ENCODE results near the gene KRTAP10-9. TPM values are rescaled to one million over a fixed set of nuclear protein-coding genes. Genes with fewer than 3 reads are reported as not detected.
"Not testable (repeated sequence)": the region's sequence is repeated elsewhere in the genome, so short reads cannot be mapped to it uniquely, and the experiment has no call there.

The KRTAP10-9 gene
- total RNA-seq, 1 donor from 2014 or later, result not detected

GRCh38 chr21:44595524-44595923 is 31.4 kb upstream of the KRTAP10-9 start:
- no peak for DNase-seq (ENCODE audit: low spot score)

- no peak for DNase-seq (ENCODE audit: low spot score)
Measured at GRCh38 chr21:44596068-44596725, 30.7 kb upstream of the KRTAP10-9 start.

- no peak for DNase-seq (ENCODE audit: low spot score)
Measured at GRCh38 chr21:44598061-44598460, 28.8 kb upstream of the KRTAP10-9 start.

GRCh38 chr21:44599264-44600029 is 27.4 kb upstream of the KRTAP10-9 start:
- DNase-seq (ENCODE audit: low spot score), result no peak

- DNase-seq (ENCODE audit: low spot score), result not testable (repeated sequence)
Measured at GRCh38 chr21:44600118-44600978, 26.5 kb upstream of the KRTAP10-9 start, which contains the start of gene KRTAP10-7. Gene KRTAP10-7, plus strand, starts transcription at chr21:44600597. Its CDS starts 25 bp downstream, at chr21:44600622.

GRCh38 chr21:44601091-44601490 is 25.8 kb upstream of the KRTAP10-9 start:
- DNase-seq (ENCODE audit: low spot score), result not testable (repeated sequence)

- DNase-seq (ENCODE audit: low spot score), result no peak
Measured at GRCh38 chr21:44601596-44602462, 25.1 kb upstream of the KRTAP10-9 start.

- DNase-seq (ENCODE audit: low spot score), result no peak
Measured at GRCh38 chr21:44602463-44602850, 24.4 kb upstream of the KRTAP10-9 start.

- DNase-seq (ENCODE audit: low spot score), result no peak
Measured at GRCh38 chr21:44603109-44603875, 23.6 kb upstream of the KRTAP10-9 start.

GRCh38 chr21:44603911-44604310 is 23.0 kb upstream of the KRTAP10-9 start:
- DNase-seq (ENCODE audit: low spot score), result no peak

GRCh38 chr21:44606495-44606894 is 20.4 kb upstream of the KRTAP10-9 start:
- no peak for DNase-seq (ENCODE audit: low spot score)

GRCh38 chr21:44609193-44609592 is 17.7 kb upstream of the KRTAP10-9 start:
- DNase-seq (ENCODE audit: low spot score), result no peak

GRCh38 chr21:44610157-44610843 is 16.6 kb upstream of the KRTAP10-9 start:
- not testable (repeated sequence) for DNase-seq (ENCODE audit: low spot score)

GRCh38 chr21:44611551-44611950 is 15.3 kb upstream of the KRTAP10-9 start:
- no peak for DNase-seq (ENCODE audit: low spot score)

GRCh38 chr21:44612029-44612486 is 14.8 kb upstream of the KRTAP10-9 start, which contains the start of gene KRTAP10-8:
Gene KRTAP10-8, plus strand, starts transcription at chr21:44612079. Its CDS starts 22 bp downstream, at chr21:44612101.
- DNase-seq (ENCODE audit: low spot score), result no peak

GRCh38 chr21:44612669-44613229 is 14.1 kb upstream of the KRTAP10-9 start:
- no peak for DNase-seq (ENCODE audit: low spot score)

GRCh38 chr21:44613386-44614155 is 13.3 kb upstream of the KRTAP10-9 start:
- peak; percentile 36 for DNase-seq (ENCODE audit: low spot score)

GRCh38 chr21:44614161-44614631 is 12.7 kb upstream of the KRTAP10-9 start:
- no peak for DNase-seq (ENCODE audit: low spot score)

All from ureter (tissue), 1 donor.